Adrenal gland (tissue), 12 donors: ENCODE results near the gene SYNDIG1. TPM values are rescaled to one million over a fixed set of nuclear protein-coding genes. Genes with fewer than 3 reads are reported as not detected.

ENCODE experiments used
- DNase-seq, 7 donors: peaks; one replicate each; pipeline ENCODE4 v3.0.0-alpha.2; 2019 to 2020
- H3K27ac ChIP-seq, 5 donors: fragments of 200-600 bp; sonication (generic) in 4 of 5; 1 replicate in 3 of 5; 2 replicates in 2 of 5; pipeline versions ENCODE4 v1.5.1 to v1.8.0; 2016 to 2020; ENCODE audit warnings: mild to moderate bottlenecking in 1 of 5
- H3K27me3 ChIP-seq: fragments of 200-600 bp; 2 replicates; pipeline ENCODE4 v1.8.0; 2021
- H3K36me3 ChIP-seq, 2 donors: fragments of 200-600 bp; replicated peaks in 1 of 2; 1 replicate in 1 of 2; 2 replicates in 1 of 2; pipeline versions ENCODE4 v1.5.1 to v1.8.0; 2018 to 2022
- H3K4me1 ChIP-seq, 2 donors: fragments of 200-600 bp; replicated peaks in 1 of 2; 1 replicate in 1 of 2; 2 replicates in 1 of 2; pipeline versions ENCODE4 v1.5.1 to v1.8.0; 2018 to 2021
- H3K4me3 ChIP-seq, 4 donors: fragments of 200-600 bp; sonication (generic) in 3 of 4; one replicate each; pipeline ENCODE4 v1.5.1; 2016 to 2018
- H3K9me3 ChIP-seq, 3 donors: fragments of 200-600 bp; sonication (generic) in 1 of 3; replicated peaks in 1 of 3; 1 replicate in 2 of 3; 2 replicates in 1 of 3; pipeline versions ENCODE4 v1.5.1 to v1.8.0; 2016 to 2021
- CTCF ChIP-seq, 6 experiments: fragments of 450-650 bp in 4 of 6; fragments of 200-600 bp in 2 of 6; sonication (generic) in 1 of 6; IDR thresholded peaks; 1 replicate in 5 of 6; 2 replicates in 1 of 6; pipeline versions ENCODE4 v1.5.1 to v1.8.0; 2016 to 2021; ENCODE audit warnings: antibody characterized with exemption in 6 of 6, mild to moderate bottlenecking in 2 of 6, moderate library complexity in 1 of 6
- POLR2A ChIP-seq, 2 donors: fragments of 450-650 bp; IDR thresholded peaks; one replicate each; pipeline ENCODE4 v1.6.1; 2017; ENCODE audit warnings: antibody characterized with exemption in 2 of 2, mild to moderate bottlenecking in 2 of 2, moderate library complexity in 1 of 2
- WGBS, 4 donors: extraction: QIAGEN DNeasy Blood & Tissue Kit in 2 of 4; methylation state at CpG; one replicate each; pipeline versions ENCODE4 v1.1.5 to v1.1.7; 2013 to 2017; 5-methylcytosine and 5-hydroxymethylcytosine counted together
- intact Hi-C, 2 donors: fragments of 100-400 bp; cut with DNase I; formaldehyde crosslinking; loops; one replicate each; pipeline versions ENCODE4 v1.14.1 to v1.15.0; 2022 to 2023
- polyA plus RNA-seq, 3 donors: library from polyadenylated mRNA; stranded (reverse); fragments of 200-250 nt in 2 of 3; fragments of 350-450 nt in 1 of 3; fragmentation: Illumina TruSeq in 1 of 3; extraction: RNeasy Lipid Tissue Mini Kit (QIAGEN cat#74804) in 1 of 3; gene quantifications; one replicate each; pipeline ENCODE4 v1.2.3, GENCODE V29; 2013 to 2014
- total RNA-seq, 9 donors: library from RNA; depleted of rRNA in 4 of 9; stranded (reverse); fragments of >200 nt in 4 of 9; fragments of 120-200 nt in 1 of 9; fragmentation: NEBNext Ultra II Directional in 1 of 9; extraction: Animal tissue kit (Norgen Biotek cat#: 25700) in 1 of 9; gene quantifications; one replicate each; pipeline versions ENCODE4 v1.1.0 to v1.2.4, GENCODE V29; 2013 to 2023
- donor health status: healthy with polysubstance abuse.
- donor health status: Bipolar disorder and iron deficiency.
- donor health status: DM: yes; HTN: yes; CAD: no.
- donor health status: DM: no; HTN: no; CAD: no.
- donor health status: DM: no; HTN: no; CAD: no.
- donor health status: DM: yes; HTN: yes; CAD: no.

SYNDIG1 gene
- total and polyA plus RNA-seq, 12 donors, result 0.26 to 3.6 (median 0.76) TPM

- no peaks in the 10 kb centered on the region for H3K36me3 ChIP-seq
- no peaks in the 10 kb centered on the region for H3K9me3 ChIP-seq
- H3K27ac ChIP-seq, result no peak overlapping the region
- intact Hi-C loops, result no loop called here
- H3K4me1 ChIP-seq, result no peaks in the 10 kb centered on the region
- H3K27me3 ChIP-seq, result no peaks in the 10 kb centered on the region
- 90 to 100% (median 94%) methylated on average over 3 of the region's 3 CpGs for WGBS, 4 donors
- no peak for DNase-seq
- H3K4me3 ChIP-seq, result no peak overlapping the region
- TF ChIP-seq CTCF (IDR thresholded peaks at IDR 0.05) (no peak), POLR2A (IDR thresholded peaks at IDR 0.05) (no peak)
Measured at GRCh38 chr20:24704899-24705298, 235.5 kb downstream of the SYNDIG1 start.

GRCh38 chr20:24705486-24705885 is 236.1 kb downstream of the SYNDIG1 start:
- Histone ChIP-seq H3K27me3 (no peaks in the 10 kb centered on the region), H3K36me3 (no peaks in the 10 kb centered on the region), H3K9me3 (no peaks in the 10 kb centered on the region), H3K27ac (no peak overlapping the region), H3K4me3 (no peak overlapping the region), H3K4me1 (no peaks in the 10 kb centered on the region)
- DNase-seq, result no peak
- 77 to 90% (median 88%) methylated on average over 4 of the region's 4 CpGs for WGBS, 4 donors
- intact Hi-C loops, result no loop called here
- no peak for TF ChIP-seq POLR2A (IDR thresholded peaks at IDR 0.05)
- no peak for TF ChIP-seq CTCF (IDR thresholded peaks at IDR 0.05)

GRCh38 chr20:24708411-24709295 is 239.2 kb downstream of the SYNDIG1 start:
- DNase-seq, result peak in 3 of 7 donors; percentile 13 to 28 (median 23)
- TF ChIP-seq CTCF (IDR thresholded peaks at IDR 0.05) (no peak), POLR2A (IDR thresholded peaks at IDR 0.05) (no peak)
- Histone ChIP-seq H3K4me1 (no peaks in the 10 kb centered on the region), H3K27ac (no peak overlapping the region), H3K36me3 (no peaks in the 10 kb centered on the region), H3K27me3 (no peaks in the 10 kb centered on the region), H3K9me3 (no peaks in the 10 kb centered on the region), H3K4me3 (no peak overlapping the region)
- 58 to 74% (median 64%) methylated on average over 5 to 8 of the region's 8 CpGs for WGBS, 4 donors
- intact Hi-C loops, result no loop called here
